Fibroblast of mammary gland (primary cell): ENCODE data around the gene GADL1.
A peak's percentile ranks its signal among the peaks of the same experiment; 100 is the strongest.

Experiments used
- DNase-seq: peaks from one replicate; pipeline ENCODE4 v3.0.0-alpha.2; 2010; ENCODE audit warnings: low read depth
- H3K4me3 ChIP-seq: 2 replicates; pipeline ENCODE4 v1.5.1; 2011; ENCODE audit warnings: low read depth, mild to moderate bottlenecking, low read length, moderate library complexity; ENCODE audit not compliant: control insufficient read depth
- CTCF ChIP-seq: conservative IDR thresholded peaks from 2 replicates; pipeline ENCODE4 v1.5.1; 2011; ENCODE audit warnings: low read depth, low read length, inconsistent platforms; ENCODE audit not compliant: control insufficient read depth, insufficient read depth

GADL1 gene

GRCh38 chr3:30770387-30770786, 124.1 kb downstream of the GADL1 start:
- TF ChIP-seq CTCF = no peak
- DNase-seq = peak; percentile 95
- no peak overlapping the region for H3K4me3 ChIP-seq

- peak; percentile 94 for TF ChIP-seq CTCF
- DNase-seq = peak; percentile 68
Measured at GRCh38 chr3:30768703-30769550, 125.5 kb downstream of the GADL1 start.

GRCh38 chr3:30768046-30768445, 126.4 kb downstream of the GADL1 start:
- no peak overlapping the region for H3K4me3 ChIP-seq
- no peak for TF ChIP-seq CTCF
- no peak for DNase-seq

More at GRCh38 chr3:30768703-30769550, 125.5 kb downstream of the GADL1 start:
- no peak overlapping the region for H3K4me3 ChIP-seq

- no peak for TF ChIP-seq CTCF
- DNase-seq = no peak
- H3K4me3 ChIP-seq = no peak overlapping the region
Measured at GRCh38 chr3:30766522-30766921, 127.9 kb downstream of the GADL1 start.

- TF ChIP-seq CTCF = no peak
- H3K4me3 ChIP-seq = no peak overlapping the region
- no peak for DNase-seq
Measured at GRCh38 chr3:30764891-30765290, 129.6 kb downstream of the GADL1 start.

- DNase-seq = no peak
- H3K4me3 ChIP-seq = no peak overlapping the region
- no peak for TF ChIP-seq CTCF
Measured at GRCh38 chr3:30764281-30764680, 130.2 kb downstream of the GADL1 start.
